HCT116 (cell line): Measurements from ENCODE around the gene TMEM98.

Experiments used
- CEBPB ChIP-seq: IDR thresholded peaks from 2 replicates; pipeline ENCODE4 v1.6.1; 2012; ENCODE audit warnings: low read depth
- EZH2phosphoT487 ChIP-seq: fragments of 200-600 bp; IDR thresholded peaks from 2 replicates; pipeline ENCODE4 v1.6.1; 2018; ENCODE audit warnings: antibody characterized with exemption, borderline replicate concordance
- POLR2A ChIP-seq: IDR thresholded peaks from 2 replicates; pipeline ENCODE4 v1.7.0; 2011; ENCODE audit warnings: borderline replicate concordance; ENCODE audit not compliant: insufficient read depth, insufficient read length; ENCODE audit errors: extremely low read depth
- POLR2AphosphoS5 ChIP-seq: IDR thresholded peaks from 2 replicates; pipeline ENCODE4 v1.6.1; 2011; ENCODE audit warnings: mild to moderate bottlenecking, low read depth, low read length, moderate library complexity
- REST ChIP-seq: IDR thresholded peaks from 2 replicates; pipeline ENCODE4 v1.6.1; 2012; ENCODE audit warnings: low read depth
- YY1 ChIP-seq: IDR thresholded peaks from 2 replicates; pipeline ENCODE4 v1.6.1; 2011; ENCODE audit warnings: low read length, low read depth, moderate library complexity, mild to moderate bottlenecking; ENCODE audit not compliant: insufficient replicate concordance; ENCODE audit errors: extremely low read depth
- TF ChIP-seq, protein P1 (sequence below), 3 experiments: fragments of 200-600 bp in 1 of 3; sonication (generic) in 1 of 3; IDR thresholded peaks in 2 of 3; conservative IDR thresholded peaks in 1 of 3; 2 replicates each; pipeline ENCODE4 v1.5.1; 2012 to 2017; ENCODE audit warnings: low read depth in 2 of 3, low read length in 2 of 3, antibody characterized with exemption in 1 of 3, borderline replicate concordance in 1 of 3, control low read depth in 1 of 3, mild to moderate bottlenecking in 1 of 3, mixed read lengths in 1 of 3, mixed run types in 1 of 3, moderate library complexity in 1 of 3; ENCODE audit not compliant: insufficient read depth in 1 of 3
- TF ChIP-seq, protein P2 (sequence below): IDR thresholded peaks from 2 replicates; pipeline ENCODE4 v1.6.1; 2011; ENCODE audit warnings: mild to moderate bottlenecking, low read length, moderate library complexity; ENCODE audit not compliant: insufficient replicate concordance; ENCODE audit errors: extremely low read depth

- TF ChIP-seq POLR2AphosphoS5 (no peak), EZH2phosphoT487 (no peak), POLR2A (no peak), REST (no peak), CEBPB (no peak), YY1 (no peak)
- TF ChIP-seq, protein P1, sequence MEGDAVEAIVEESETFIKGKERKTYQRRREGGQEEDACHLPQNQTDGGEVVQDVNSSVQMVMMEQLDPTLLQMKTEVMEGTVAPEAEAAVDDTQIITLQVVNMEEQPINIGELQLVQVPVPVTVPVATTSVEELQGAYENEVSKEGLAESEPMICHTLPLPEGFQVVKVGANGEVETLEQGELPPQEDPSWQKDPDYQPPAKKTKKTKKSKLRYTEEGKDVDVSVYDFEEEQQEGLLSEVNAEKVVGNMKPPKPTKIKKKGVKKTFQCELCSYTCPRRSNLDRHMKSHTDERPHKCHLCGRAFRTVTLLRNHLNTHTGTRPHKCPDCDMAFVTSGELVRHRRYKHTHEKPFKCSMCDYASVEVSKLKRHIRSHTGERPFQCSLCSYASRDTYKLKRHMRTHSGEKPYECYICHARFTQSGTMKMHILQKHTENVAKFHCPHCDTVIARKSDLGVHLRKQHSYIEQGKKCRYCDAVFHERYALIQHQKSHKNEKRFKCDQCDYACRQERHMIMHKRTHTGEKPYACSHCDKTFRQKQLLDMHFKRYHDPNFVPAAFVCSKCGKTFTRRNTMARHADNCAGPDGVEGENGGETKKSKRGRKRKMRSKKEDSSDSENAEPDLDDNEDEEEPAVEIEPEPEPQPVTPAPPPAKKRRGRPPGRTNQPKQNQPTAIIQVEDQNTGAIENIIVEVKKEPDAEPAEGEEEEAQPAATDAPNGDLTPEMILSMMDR (IDR thresholded peaks at IDR 0.05 in 2 of 3, conservative IDR thresholded peaks at IDR 0.05 in 1 of 3; ENCODE audit: borderline replicate concordance in 1 of 3, insufficient read depth in 1 of 3, low read depth in 2 of 3, low read length in 2 of 3), result no peak
- TF ChIP-seq, protein P2, sequence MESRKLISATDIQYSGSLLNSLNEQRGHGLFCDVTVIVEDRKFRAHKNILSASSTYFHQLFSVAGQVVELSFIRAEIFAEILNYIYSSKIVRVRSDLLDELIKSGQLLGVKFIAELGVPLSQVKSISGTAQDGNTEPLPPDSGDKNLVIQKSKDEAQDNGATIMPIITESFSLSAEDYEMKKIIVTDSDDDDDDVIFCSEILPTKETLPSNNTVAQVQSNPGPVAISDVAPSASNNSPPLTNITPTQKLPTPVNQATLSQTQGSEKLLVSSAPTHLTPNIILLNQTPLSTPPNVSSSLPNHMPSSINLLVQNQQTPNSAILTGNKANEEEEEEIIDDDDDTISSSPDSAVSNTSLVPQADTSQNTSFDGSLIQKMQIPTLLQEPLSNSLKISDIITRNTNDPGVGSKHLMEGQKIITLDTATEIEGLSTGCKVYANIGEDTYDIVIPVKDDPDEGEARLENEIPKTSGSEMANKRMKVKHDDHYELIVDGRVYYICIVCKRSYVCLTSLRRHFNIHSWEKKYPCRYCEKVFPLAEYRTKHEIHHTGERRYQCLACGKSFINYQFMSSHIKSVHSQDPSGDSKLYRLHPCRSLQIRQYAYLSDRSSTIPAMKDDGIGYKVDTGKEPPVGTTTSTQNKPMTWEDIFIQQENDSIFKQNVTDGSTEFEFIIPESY, result no peak
Measured at GRCh38 chr17:32904891-32905290, 23.1 kb upstream of the TMEM98 start.
